Measurements from ENCODE around the gene FBXL13.
"Not testable (repeated sequence)": the region's sequence is repeated elsewhere in the genome, so short reads cannot be mapped to it uniquely, and the experiment has no call there.

The FBXL13 gene

DNA sequence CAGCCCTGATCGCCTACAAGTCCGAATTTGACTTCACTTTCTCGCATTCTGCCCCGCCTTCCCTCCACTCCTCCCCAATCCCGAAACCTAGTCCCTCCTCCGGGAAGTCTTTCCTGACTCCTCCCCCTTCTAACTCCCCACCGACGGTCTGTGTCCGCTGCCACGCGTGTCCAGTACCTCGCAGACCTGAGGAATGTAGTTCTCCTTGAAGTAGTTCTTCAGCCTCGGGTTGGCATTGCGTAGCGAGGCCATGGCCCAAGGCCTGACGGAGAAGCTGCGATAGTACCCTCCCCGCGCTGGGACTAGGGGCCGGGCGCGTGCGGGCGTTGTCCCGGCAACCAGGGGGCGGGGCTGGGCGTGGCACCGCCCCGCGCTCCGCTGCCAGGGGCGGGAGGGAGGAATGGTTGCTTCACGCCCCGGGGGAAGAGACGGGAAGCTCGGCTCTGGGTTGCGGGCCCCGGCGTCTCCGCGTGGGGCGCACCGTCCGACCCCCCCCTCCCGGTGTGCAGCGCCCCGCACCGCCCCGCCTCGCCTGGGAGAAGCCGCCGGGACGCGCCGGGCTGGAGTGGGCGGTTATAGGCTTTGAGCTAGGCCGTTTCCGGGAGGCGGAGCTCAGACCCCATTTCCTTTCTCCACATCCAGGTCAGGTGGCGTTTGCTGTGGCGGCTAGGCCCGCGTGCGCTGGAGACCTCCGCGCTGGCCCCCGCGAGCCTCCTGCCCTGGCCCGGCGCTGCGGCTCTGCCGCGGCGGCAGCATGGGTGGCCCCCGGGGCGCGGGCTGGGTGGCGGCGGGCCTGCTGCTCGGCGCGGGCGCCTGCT, at the start of gene FBXL13, which contains the start of gene ARMC10:
Gene FBXL13, minus strand, starts transcription at position 278 of the 818 bp plus-strand sequence.
Gene ARMC10, plus strand, starts transcription at position 622 of the 818 bp plus-strand sequence. Its CDS starts 133 bp downstream, at position 755.
- DNase-seq (ENCODE audit: low spot score) (peak; percentile 88), FAIRE-seq (peak; percentile 71)

DNA sequence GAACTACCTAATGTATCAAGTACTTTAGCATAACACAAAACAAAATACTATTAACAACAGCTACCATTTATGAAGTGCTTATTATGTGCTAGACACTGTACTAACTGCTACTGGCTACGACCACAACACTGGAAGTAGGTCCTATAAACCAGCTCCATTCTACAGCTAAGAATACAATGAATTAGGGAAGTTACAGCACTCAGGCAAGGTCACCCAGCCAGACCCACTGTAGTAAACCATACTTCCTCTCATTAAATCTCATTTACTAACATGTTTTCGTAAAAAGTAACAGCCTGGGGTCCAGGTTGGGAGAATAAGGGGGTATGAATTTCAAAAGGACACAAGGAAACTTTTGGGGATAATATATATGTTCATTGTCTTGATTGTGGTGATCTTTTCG, 48.9 kb upstream of the FBXL13 start:
- FAIRE-seq (no peak), DNase-seq (ENCODE audit: low spot score) (no peak)

DNA sequence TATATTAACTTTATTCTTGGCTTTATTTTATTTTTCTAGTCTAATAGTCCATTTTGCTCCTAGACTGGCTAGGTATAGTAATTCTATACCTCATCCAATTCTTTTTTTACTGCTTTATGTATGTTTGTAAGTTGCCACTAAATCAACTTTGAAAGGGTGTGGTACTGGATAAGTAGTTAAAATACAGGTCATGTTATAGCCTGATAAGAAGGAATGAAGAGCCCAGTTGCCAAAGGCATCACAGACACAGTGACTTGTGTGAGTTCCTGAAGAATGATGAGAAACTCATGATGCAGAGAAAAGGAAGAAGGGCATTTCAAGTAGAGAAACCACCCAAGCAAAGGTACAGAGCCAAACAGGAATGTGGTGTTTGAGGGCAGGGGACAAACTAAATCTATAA, 47.0 kb upstream of the FBXL13 start:
- FAIRE-seq: no peak
- DNase-seq (ENCODE audit: low spot score): no peak

DNA sequence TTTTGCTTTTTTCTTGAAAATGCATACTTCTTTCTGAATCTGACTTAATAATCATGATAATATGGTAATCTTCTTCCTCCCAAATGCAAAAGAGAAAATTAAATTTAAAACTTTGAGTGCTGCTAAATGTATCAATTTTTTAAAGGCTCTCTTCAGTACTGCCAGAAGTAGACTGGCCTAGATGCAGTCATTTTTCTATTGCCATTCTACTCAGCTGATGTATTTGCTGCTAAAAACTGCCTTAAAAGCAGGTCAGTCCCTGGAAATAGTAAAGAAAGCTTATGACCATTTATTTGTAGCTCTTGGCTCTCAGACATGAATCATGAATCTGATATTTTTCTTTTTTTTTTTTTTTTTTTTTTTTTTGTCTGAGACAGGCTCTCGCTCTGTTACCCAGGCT, 45.8 kb upstream of the FBXL13 start:
- DNase-seq (ENCODE audit: low spot score) (no peak), FAIRE-seq (no peak)

DNA sequence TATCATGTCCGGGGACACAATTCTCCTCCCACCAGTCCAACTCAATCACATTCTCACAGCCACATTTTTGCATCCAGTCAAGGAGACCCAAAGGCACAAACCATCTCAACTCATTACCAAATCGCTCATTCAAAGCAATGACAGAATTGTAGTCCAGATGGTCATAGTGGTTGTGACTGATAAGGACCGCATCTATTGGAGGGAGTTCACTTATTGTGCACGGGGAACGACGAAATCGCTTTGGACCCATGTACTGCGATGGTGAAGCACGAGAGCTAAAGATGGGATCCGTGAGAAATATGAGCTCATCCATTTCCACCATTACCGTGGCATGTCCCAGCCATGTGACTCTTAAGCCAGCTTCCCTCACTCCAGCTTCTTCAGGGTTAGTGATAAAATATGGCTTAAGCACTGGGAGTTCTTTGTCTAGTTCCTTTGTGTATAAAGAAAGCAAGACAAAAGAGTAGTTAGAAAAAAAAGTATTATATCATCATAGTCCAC, 45.2 kb upstream of the FBXL13 start:
- DNase-seq (ENCODE audit: low spot score) (no peak), FAIRE-seq (no peak)

DNA sequence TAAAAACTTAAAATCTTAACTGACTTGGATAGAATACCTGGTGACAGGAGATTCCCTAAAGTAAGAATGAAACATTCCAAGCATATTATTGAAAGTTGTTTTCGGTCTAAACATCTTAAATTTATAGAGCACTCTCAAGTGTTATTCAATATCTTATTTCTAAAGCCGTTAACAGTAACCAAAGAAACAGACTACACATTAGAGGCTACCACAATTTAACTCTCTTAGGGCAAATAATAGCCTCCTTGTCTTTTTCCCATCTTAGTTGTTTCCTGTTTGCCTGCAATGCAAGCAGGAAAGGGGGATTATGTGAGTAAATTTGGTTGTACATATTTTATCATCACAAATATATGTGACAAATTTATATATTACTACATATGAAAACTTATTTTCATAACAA, 42.9 kb upstream of the FBXL13 start:
- no peak for DNase-seq (ENCODE audit: low spot score)
- FAIRE-seq: no peak

DNA sequence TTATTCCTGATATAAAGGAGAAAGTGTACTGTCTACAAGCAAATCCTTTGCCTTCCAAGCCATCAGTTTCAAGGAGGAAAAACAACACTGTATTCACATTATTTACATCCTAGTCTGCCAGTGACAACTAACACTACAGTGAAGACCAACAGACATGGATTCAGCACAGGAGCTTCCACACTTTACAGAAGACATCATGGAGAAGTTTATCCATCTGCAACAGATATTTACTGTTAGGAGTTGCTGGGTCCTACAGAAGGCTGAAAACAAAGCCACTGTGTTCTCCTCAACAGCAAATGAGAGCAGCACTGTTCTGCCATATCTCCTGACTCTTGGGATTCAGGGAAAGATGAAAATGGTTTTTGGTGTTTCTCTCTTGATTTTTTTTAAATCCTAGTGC, 42.4 kb upstream of the FBXL13 start:
- no peak for FAIRE-seq
- DNase-seq (ENCODE audit: low spot score): no peak

DNA sequence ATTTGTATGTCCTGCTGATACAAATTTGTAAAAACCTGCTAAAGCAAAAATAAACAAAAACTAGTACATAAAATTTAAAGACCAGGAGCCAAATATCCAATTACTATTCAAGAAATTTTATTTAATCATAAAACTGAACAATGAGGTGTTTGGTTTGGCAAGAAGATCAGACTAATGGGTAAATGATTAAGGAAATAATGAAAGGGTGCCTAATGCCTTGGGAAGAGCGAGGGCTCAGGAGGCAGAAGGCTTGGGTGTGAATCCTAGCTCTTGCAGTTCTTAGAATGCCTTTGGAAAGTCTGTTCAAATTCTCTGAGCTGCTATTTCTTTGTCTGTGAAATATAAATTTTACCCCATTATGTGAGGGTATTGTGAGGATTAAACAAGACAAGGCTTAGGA, 41.9 kb upstream of the FBXL13 start:
- DNase-seq (ENCODE audit: low spot score) (no peak), FAIRE-seq (no peak)

DNA sequence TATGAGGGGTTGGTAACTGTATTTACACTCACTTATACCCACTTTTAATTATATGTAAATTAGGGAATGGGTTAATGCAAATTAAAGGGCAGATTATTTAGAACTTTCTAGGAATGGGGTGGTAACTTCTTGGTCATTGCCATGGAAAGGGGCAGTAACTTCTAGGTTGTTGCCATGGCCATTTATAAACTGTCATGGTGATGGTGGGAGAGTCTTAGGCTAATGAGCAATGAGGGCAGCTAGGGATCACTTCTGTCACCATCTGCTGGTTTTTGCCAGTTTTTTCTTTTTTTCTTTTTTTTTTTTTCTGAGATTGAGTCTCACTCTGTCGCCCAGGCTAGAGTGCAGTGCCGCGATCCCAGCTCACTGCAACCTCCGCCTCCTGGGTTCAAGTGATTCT, 41.2 kb upstream of the FBXL13 start:
- DNase-seq (ENCODE audit: low spot score) (no peak), FAIRE-seq (no peak)

DNA sequence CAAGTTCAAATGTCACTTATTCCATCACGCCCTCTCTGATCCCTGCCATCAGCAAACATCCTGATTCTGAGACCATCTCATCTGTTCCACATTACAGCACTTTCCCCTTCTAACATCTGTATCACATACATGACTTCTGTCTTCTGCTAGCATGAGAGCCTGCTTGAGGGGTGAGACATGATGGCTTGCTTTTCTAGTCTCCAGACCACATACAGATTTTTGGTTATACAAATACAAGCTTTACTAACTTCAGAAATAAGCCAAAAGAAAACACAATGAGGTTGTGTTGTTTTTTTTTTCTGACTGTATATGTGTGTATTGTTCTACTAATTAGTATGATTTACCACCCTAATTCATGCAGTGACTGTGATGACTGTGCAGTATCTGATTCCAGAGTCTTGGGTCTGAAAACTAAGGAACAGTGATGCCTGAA, 40.0 kb upstream of the FBXL13 start:
- FAIRE-seq (no peak), DNase-seq (ENCODE audit: low spot score) (no peak)

DNA sequence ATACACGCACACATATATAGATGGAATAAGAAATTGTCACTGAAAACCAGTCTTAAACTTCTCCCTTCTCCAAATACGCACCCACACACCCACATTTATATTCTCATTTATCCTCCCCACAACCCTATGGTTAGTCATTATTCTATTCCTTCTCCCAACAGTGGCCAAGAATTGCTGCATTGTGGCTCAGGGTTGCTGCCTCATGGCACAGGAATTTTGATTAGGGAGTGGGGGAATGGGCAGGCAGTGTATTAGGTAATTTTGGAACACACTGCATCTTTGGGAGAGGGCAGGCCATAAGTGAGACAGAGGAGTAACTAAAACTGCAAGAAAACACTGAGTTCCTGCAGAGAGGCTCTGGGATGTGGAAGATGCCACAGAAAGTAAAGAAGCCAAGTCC, 38.6 kb upstream of the FBXL13 start:
- FAIRE-seq: peak; percentile 88
- DNase-seq (ENCODE audit: low spot score): peak; percentile 84

DNA sequence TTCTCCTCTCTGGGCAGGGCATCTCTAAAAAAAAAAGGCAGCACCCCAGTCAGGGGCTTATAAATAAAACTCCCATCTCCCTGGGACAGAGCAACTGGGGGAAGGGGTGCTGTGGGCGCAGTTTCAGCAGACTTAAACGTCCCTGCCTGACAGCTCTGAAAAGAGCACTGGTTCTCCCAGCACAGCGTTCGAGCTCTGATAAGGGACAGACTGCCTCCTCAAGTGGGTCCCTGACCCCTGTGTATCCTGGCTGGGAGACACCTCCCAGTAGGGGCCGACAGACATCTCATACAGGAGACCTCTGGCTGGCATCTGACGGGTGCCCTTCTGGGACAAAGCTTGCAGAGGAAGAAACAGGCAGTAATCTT, 32.1 kb upstream of the FBXL13 start:
- not testable (repeated sequence) for DNase-seq (ENCODE audit: low spot score); FAIRE-seq

DNA sequence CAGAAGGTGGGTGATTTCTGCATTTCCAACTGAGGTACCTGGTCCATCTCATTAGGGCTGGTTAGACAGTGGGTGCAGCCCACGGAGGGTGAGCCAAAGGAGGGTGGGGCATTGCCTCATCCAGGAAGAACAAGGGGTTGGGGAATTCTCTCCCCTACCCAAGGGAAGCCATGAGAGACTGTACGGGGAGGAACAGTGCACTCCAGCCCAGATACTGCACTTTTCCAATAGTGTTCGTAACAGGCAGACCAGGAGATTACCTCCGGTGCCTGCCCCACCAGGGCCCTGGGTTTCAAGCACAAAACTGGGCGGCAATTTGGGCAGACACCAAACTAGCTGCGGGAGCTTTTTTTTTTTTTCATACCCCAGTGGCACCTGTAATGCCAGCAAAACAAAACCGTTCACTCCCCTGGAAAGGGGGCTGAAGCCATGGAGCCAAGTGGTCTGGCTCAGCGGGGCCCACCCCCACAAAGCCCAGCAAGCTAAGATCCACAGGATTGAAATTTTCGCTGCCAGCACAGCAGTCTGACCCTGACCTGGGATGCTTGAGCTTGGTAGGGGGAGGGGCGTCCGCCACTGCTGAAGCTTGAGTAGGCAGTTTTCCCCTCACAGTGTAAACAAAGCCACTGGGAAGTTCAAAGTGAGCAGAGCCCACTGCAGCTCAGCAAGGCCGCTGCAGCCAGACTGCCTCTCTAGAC, 31.6 kb upstream of the FBXL13 start:
- FAIRE-seq (no peak), DNase-seq (ENCODE audit: low spot score) (no peak)

DNA sequence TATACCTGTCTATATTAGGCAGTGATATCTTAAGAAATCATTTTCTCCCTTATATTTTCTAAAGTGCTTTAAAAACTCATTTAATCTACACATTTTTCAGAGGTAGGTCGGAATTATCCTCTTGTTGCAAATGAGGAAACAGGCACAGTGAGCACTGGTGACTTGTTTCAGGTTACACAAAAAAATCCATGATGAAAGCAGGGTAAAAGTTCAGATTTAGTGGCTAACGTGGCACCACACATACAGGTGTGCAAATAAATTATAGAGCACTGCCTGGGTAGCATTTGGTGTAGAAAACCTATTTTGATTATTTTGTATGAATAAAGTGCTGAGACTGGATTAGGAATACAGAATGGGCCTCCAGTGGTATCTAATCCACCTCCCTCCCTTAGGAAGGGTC, 26.9 kb upstream of the FBXL13 start:
- FAIRE-seq (no peak), DNase-seq (ENCODE audit: low spot score) (no peak)

DNA sequence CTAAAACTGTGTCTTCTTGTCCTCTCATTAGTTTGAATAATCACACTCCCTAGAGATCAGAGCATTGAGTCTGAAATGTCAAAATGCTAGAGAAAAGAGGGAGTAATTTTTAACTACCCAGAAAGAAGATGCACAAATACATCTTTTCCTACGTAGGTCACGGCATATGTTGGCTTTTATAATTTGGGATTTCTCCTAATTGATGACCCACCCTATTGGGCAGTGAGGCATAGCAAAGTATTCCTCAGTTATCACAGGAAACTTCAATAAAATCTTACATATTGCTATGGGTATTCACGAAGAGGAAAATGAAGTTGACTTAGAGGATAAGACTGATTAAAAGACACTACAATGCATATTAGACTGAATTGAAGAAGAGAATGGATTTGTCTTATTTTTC, 25.8 kb upstream of the FBXL13 start:
- DNase-seq (ENCODE audit: low spot score) (no peak), FAIRE-seq (no peak)

DNA sequence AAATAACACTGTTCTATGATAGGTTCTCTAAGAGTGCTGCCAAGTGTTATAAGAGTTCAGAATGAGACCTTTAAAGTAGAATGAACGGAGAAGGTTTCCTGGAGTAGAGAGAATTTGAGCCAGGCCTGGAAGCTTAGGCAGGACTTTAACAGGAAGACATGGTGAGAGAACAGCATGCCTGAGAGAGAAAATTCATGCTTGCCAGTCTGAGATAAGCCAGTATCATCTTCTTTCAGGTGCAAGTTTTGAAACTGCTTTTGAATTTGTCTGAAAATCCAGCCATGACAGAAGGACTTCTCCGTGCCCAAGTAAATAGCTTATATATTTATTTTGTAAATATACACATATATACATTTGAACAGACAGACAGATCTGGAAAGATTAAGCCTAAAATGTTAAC, 22.4 kb upstream of the FBXL13 start:
- DNase-seq (ENCODE audit: low spot score) (no peak), FAIRE-seq (no peak)

DNA sequence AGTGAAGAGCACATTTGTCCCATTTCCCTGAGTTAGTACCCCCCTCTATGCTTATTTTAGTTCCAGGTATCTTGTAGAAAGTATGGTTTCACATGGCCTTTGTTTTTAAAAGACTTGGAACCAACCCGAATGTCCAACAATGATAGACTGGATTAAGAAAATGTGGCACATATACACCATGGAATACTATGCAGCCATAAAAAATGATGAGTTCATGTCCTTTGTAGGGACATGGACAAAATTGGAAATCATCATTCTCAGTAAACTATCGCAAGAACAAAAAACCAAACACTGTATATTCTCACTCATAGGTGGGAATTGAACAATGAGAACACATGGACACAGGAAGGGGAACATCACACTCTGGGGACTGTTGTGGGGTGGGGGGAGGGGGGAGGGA, 21.0 kb upstream of the FBXL13 start:
- DNase-seq (ENCODE audit: low spot score); FAIRE-seq: not testable (repeated sequence)

DNA sequence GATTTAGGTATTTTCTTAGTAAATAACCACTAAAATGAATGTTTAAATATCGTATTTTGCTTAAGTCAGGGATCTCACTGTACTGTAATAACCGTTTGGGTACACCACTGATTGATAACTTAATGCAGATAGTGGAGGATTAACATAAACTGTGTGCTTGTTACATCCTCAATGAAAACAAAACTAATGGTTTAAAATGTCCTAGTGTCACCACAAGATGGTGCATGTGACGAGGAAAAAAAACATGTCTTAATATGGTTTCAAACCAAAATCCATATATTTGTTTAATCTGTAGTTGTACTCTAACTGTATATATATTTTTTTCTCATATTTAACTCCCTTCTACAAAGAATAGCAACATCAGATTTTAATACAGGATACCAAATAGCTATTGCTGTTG, 19.5 kb upstream of the FBXL13 start:
- DNase-seq (ENCODE audit: low spot score) (no peak), FAIRE-seq (no peak)

DNA sequence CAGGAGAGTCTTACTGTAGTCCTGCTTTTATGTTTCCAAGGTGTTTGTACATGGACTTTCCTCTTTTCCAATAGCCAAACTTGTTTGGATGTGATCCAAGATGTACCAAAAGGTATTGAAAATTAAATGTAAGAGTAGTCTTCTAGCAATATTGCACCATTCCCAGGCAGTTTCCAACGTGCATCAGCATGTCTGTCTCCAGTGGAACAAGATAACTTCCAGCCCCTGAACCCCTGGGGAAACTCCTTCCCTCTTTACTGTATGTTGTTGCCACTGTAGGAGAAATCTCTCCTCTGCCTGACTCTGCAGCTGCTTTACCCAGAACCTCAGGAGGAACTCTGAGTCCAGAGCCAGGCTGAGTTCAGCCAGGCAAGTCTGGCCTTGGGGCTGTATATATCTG, 18.8 kb upstream of the FBXL13 start:
- no peak for FAIRE-seq
- DNase-seq (ENCODE audit: low spot score): no peak

DNA sequence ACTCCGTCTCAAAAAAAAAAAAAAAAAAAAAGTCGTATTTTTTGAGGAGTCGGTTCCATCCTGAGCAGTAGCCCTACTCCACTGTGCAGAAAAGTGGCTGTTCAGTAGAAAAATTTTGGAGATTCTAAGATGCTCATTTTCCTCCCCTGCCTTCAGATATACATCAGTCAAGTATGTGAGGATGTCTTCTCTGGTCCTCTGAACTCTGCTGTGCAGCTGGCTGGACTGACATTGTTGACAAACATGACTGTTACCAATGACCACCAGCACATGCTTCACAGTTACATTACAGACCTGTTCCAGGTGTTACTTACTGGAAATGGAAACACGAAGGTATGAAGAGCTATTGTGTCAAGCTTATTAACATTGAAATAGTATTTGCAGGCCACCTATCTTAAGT, 17.7 kb upstream of the FBXL13 start:
- not testable (repeated sequence) for FAIRE-seq; DNase-seq (ENCODE audit: low spot score)

DNA sequence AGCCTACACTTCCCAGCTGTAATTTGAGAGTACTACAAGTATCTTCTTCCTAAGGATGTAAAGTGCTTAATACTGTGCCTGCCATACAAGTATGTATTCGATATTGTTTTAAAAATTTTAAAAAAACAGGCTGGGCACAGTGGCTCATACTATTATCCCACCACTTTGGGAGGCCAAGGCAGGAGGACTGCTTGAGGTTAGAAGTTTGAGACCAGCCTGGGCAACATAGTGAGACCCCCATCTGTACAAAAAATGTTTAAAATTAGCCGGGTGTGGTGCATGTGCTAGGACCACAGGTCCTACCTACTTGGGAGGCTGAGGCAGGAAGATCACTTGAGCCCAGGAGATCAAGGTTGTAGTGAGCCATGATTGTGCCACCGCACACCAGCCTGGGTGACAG, 8.6 kb upstream of the FBXL13 start:
- no peak for DNase-seq (ENCODE audit: low spot score)
- no peak for FAIRE-seq

DNA sequence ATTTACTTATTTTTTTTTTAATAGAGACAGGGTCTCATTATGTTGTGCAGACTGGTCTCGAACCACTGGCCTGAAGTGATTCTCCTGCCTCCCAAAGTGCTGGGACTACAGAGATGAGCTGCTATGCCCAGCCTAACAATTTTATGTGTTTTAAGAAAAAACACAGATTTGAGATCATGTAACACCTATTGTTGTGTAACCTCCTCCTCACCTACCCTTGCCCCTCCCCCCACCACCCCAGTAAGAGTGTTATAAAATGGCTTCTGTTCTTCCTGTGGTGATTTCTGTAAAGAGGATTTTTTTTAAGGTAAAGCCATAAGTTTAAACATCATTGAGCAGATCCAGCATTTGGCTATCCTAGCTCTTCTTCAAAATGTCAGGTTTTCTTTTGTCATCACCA, 7.9 kb upstream of the FBXL13 start:
- FAIRE-seq (no peak), DNase-seq (ENCODE audit: low spot score) (no peak)

DNA sequence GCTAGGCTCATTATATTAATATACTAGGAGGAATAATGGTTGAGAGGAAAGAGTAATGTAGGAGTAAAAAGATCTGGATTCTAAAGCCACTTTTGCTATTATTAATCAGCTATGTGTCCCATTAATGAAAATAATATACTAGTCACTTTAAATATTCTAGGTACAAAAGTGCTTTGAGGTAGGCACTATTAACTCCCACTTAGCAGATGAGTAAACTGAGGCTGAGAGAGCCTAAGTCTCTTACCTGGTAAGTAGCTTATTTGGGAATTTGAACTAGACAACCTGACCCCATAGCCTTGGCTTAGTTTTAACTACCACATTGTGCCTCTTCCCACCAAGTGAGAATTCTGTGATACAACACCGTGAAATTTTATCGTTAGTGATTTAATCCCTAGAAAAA, 6.3 kb upstream of the FBXL13 start:
- DNase-seq (ENCODE audit: low spot score): no peak
- FAIRE-seq: no peak

Measured in RCC 7860 (cell line).